HepG2 (cell line): ENCODE data around the gene TRPM5. TPM values are rescaled to one million over a fixed set of nuclear protein-coding genes. Genes with fewer than 3 reads are reported as not detected.

Source experiments
- AHR ChIP-seq: IDR thresholded peaks from 2 replicates; pipeline ENCODE4 v1.6.1; 2018; ENCODE audit warnings: missing genetic modification reagents, missing compliant biosample characterization
- GPBP1L1 ChIP-seq: sonication (generic); formaldehyde crosslinking; IDR thresholded peaks from 2 replicates; pipeline ENCODE4 v1.5.0; 2020; ENCODE audit warnings: mild to moderate bottlenecking, missing genetic modification reagents
- HBP1 ChIP-seq: IDR thresholded peaks from 2 replicates; pipeline ENCODE4 v1.6.1; 2016; ENCODE audit warnings: low read depth, control low read depth
- KDM5A ChIP-seq: fragments of 200-600 bp; sonication (generic); IDR thresholded peaks from 2 replicates; pipeline ENCODE4 v1.7.0; 2018; ENCODE audit warnings: antibody characterized with exemption, mild to moderate bottlenecking, low read length, borderline replicate concordance
- NFE2L2 ChIP-seq: fragments of 150-350 bp; IDR thresholded peaks from 2 replicates; pipeline ENCODE4 v1.6.1; 2014; ENCODE audit warnings: low read length
- PHB2 ChIP-seq: fragments of 450-650 bp; IDR thresholded peaks from 2 replicates; pipeline ENCODE4 v1.6.1; 2018; ENCODE audit not compliant: partially characterized antibody
- RAD51 ChIP-seq: fragments of 450-650 bp; IDR thresholded peaks from 2 replicates; pipeline ENCODE4 v1.6.1; 2016; ENCODE audit warnings: borderline replicate concordance
- SP5 ChIP-seq: IDR thresholded peaks from 2 replicates; pipeline ENCODE4 v1.6.1; 2016; ENCODE audit warnings: low read depth, borderline replicate concordance
- TBX2 ChIP-seq: sonication (generic); formaldehyde crosslinking; IDR thresholded peaks from 2 replicates; pipeline ENCODE4 v1.5.0; 2020; ENCODE audit warnings: missing genetic modification reagents, mild to moderate bottlenecking, borderline replicate concordance
- TRIM22 ChIP-seq: fragments of 450-650 bp; IDR thresholded peaks from 2 replicates; pipeline ENCODE4 v1.6.1; 2017
- ZBTB7A ChIP-seq: sonication (generic); formaldehyde crosslinking; IDR thresholded peaks from 2 replicates; pipeline ENCODE4 v1.8.0; 2022; ENCODE audit warnings: mild to moderate bottlenecking, missing genetic modification reagents
- ZHX1 ChIP-seq: sonication (generic); formaldehyde crosslinking; IDR thresholded peaks from 2 replicates; pipeline ENCODE4 v1.8.1; 2022; ENCODE audit warnings: low read depth, mild to moderate bottlenecking, missing genetic modification reagents
- ZNF18 ChIP-seq: sonication (generic); formaldehyde crosslinking; IDR thresholded peaks from 2 replicates; pipeline ENCODE4 v1.8.0; 2022; ENCODE audit warnings: mild to moderate bottlenecking, missing genetic modification reagents; ENCODE audit not compliant: insufficient replicate concordance
- ZNF484 ChIP-seq: sonication (generic); formaldehyde crosslinking; IDR thresholded peaks from 2 replicates; pipeline ENCODE4 v1.5.1; 2020; ENCODE audit warnings: mild to moderate bottlenecking, low read depth, missing genetic modification reagents, borderline replicate concordance
- ZNF652 ChIP-seq: IDR thresholded peaks from 2 replicates; pipeline ENCODE4 v1.6.1; 2016; ENCODE audit warnings: low read depth, borderline replicate concordance
- ZNF784 ChIP-seq: sonication (generic); formaldehyde crosslinking; IDR thresholded peaks from 2 replicates; pipeline ENCODE4 v1.5.1; 2020; ENCODE audit warnings: missing genetic modification reagents, mild to moderate bottlenecking, borderline replicate concordance
- polyA plus RNA-seq, 8 experiments: library from polyadenylated mRNA; depleted of rRNA in 3 of 8; stranded (reverse) in 7 of 8; unstranded in 1 of 8; fragments of >200 nt; fragmentation: Illumina TruSeq in 4 of 8; extraction: Trizol in 4 of 8; gene quantifications; 2 replicates each; pipeline versions ENCODE4 v1.2.1 to v1.2.3, GENCODE V29; 2011 to 2016; ENCODE audit warnings: low read depth in 4 of 8, missing spikeins in 1 of 8, mixed read lengths in 1 of 8; ENCODE audit not compliant: insufficient read depth in 1 of 8
- total RNA-seq, 5 experiments: library from RNA; depleted of rRNA; stranded (reverse); fragments of >200 nt; fragmentation: Illumina TruSeq; extraction: Trizol; gene quantifications; 2 replicates each; pipeline ENCODE4 v1.2.3, GENCODE V29; 2016; ENCODE audit warnings: low read depth in 1 of 5

The TRPM5 gene
- total and polyA plus RNA-seq, 2 of the 13 experiments (the other 11 are each of a cell fraction or from before 2014, with no cell fraction given) = 0.12 TPM; not detected in 1

GRCh38 chr11:2420502-2421225 is 23.6 kb downstream of the TRPM5 start (continued):
- TF ChIP-seq NFE2L2 (no peak), TBX2 (CRISPR knock-in tag) (no peak), ZHX1 (CRISPR knock-in tag) (no peak), ZNF484 (CRISPR knock-in tag) (no peak), AHR (CRISPR knock-in tag) (no peak), ZNF652 (CRISPR knock-in tag) (no peak), ZBTB7A (CRISPR knock-in tag) (no peak), PHB2 (no peak), TRIM22 (no peak), ZNF784 (no peak), RAD51 (no peak), SP5 (CRISPR knock-in tag) (no peak), ZNF18 (no peak), KDM5A (no peak), HBP1 (CRISPR knock-in tag) (no peak), GPBP1L1 (CRISPR knock-in tag) (no peak)
